ENCODE measurements around the gene TTC28.

Gene TTC28

DNA sequence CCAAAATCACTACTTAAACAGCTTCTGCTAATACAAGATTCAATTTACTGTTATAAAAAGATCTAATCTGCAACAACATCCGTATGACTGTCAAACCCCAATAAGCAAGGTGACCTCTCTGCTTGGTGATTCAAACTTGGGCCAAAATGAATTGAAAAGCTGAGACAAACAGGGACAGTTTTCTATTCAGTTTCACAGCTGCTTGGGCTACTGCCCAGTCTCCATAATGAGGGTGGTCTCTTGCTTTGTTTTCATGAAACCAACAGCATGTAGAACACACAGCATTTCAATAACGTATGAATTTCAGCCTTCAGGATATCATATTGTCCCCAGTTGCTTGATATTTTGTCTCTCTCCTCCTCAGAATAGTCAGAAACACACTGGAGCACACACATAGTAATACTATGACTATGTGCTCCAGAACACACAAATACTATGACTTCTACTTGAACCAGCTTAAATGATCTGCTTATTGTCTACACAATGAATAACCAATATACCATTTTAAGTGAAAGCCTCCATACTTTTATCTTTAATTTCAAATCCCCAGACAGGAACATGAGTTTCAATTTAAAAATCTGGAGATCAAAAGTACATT lies 285.0 kb downstream of the TTC28 start:
- H3K27ac Mint-ChIP-seq = peak overlapping the region; percentile 1 to 69 (median 17)
- peaks cover 48% of the 10 kb centered on the region for H3K4me1 Mint-ChIP-seq
- H3K4me3 Mint-ChIP-seq = no peak overlapping the region
- no peak for TF ChIP-seq CTCF (IDR thresholded peaks at IDR 0.05; ENCODE audit: unreplicated experiment in 3 of 3)
- H3K36me3 Mint-ChIP-seq (ENCODE audit: low read depth) = peaks cover 24% of the 10 kb centered on the region
- H3K27me3 Mint-ChIP-seq (ENCODE audit: low read depth) = no peaks in the 10 kb centered on the region
- H3K9me3 Mint-ChIP-seq = peaks cover 18% of the 10 kb centered on the region

DNA sequence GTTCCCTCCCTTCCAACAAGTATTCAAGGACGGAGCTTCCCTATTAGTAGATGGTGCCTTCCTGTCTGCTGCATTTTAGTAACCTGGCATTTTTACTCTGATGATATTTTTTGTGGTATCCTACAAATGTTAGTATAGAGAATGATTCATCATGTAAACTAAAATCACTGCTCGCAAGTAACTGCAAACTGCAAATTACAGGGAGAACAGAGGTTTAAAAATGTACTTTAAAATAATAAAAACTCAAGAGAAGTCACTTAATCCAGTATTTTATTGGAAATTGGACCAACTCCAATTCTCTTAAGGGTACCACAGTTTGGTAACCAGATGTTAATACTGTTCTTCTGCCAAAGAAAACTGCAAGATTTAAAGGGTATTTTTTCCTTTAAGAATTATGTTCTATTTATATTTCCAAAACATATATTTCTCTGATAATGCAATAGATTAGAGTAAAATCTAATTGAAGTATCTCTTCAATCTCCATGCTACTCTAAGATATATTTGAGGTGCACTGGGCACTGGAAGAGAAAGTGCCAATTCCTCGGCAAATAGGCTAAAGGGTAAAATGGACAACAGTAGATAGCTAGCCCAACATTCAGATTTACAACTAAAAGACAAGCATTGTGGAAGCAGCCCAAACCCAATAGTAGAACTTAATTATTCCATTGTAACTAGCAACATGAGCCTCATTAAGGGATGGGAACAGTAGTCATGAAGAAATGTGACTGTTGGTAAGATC lies 298.0 kb downstream of the TTC28 start:
- peaks cover 4% of the 10 kb centered on the region for H3K9me3 Mint-ChIP-seq

GRCh38 chr22:28379951-28380350 lies 299.7 kb downstream of the TTC28 start:
- H3K9me3 Mint-ChIP-seq = no peaks in the 10 kb centered on the region
- no peak overlapping the region for H3K27ac Mint-ChIP-seq
- peaks cover 25% of the 10 kb centered on the region for H3K4me1 Mint-ChIP-seq
- H3K36me3 Mint-ChIP-seq (ENCODE audit: low read depth) = peaks cover 8% of the 10 kb centered on the region
- H3K27me3 Mint-ChIP-seq (ENCODE audit: low read depth) = no peaks in the 10 kb centered on the region
- TF ChIP-seq CTCF (IDR thresholded peaks at IDR 0.05; ENCODE audit: unreplicated experiment in 3 of 3) = no peak
- H3K4me3 Mint-ChIP-seq = no peak overlapping the region

More for the DNA sequence above, 298.0 kb downstream of the TTC28 start:
- H3K27ac Mint-ChIP-seq = peak overlapping the region; percentile 26 to 40 (median 26)
- TF ChIP-seq CTCF (IDR thresholded peaks at IDR 0.05; ENCODE audit: unreplicated experiment in 3 of 3) = no peak
- H3K36me3 Mint-ChIP-seq (ENCODE audit: low read depth) = peaks cover 11% of the 10 kb centered on the region
- H3K4me3 Mint-ChIP-seq = no peak overlapping the region
- H3K4me1 Mint-ChIP-seq = peaks cover 20% of the 10 kb centered on the region
- no peaks in the 10 kb centered on the region for H3K27me3 Mint-ChIP-seq (ENCODE audit: low read depth)

GRCh38 chr22:28379075-28379779 lies 300.4 kb downstream of the TTC28 start:
- Mint-ChIP-seq H3K27me3 (ENCODE audit: low read depth) (no peaks in the 10 kb centered on the region), H3K4me3 (no peak overlapping the region), H3K27ac (no peak overlapping the region), H3K36me3 (ENCODE audit: low read depth) (peaks cover 5% of the 10 kb centered on the region), H3K4me1 (peaks cover 28% of the 10 kb centered on the region), H3K9me3 (no peaks in the 10 kb centered on the region)
- TF ChIP-seq CTCF (IDR thresholded peaks at IDR 0.05; ENCODE audit: unreplicated experiment in 3 of 3) = no peak

GRCh38 chr22:28375761-28376534 lies 303.7 kb downstream of the TTC28 start:
- no peak overlapping the region for H3K4me3 Mint-ChIP-seq
- H3K4me1 Mint-ChIP-seq = peaks cover 29% of the 10 kb centered on the region
- H3K27me3 Mint-ChIP-seq (ENCODE audit: low read depth) = no peaks in the 10 kb centered on the region
- H3K36me3 Mint-ChIP-seq (ENCODE audit: low read depth) = peaks cover 3% of the 10 kb centered on the region
- TF ChIP-seq CTCF (IDR thresholded peaks at IDR 0.05; ENCODE audit: unreplicated experiment in 3 of 3) = no peak
- H3K27ac Mint-ChIP-seq = no peak overlapping the region
- no peaks in the 10 kb centered on the region for H3K9me3 Mint-ChIP-seq

All from nephron (organoid).